Choroid plexus epithelial cell (primary cell): ENCODE measurements around the gene BACE2.

Experiments used
- DNase-seq: peaks from one replicate; pipeline ENCODE4 v3.0.0-alpha.2; 2010; ENCODE audit warnings: low read depth
- H3K4me3 ChIP-seq: 2 replicates; pipeline ENCODE4 v1.5.1; 2011; ENCODE audit warnings: low read depth, mild to moderate bottlenecking, control low read depth, low read length, moderate library complexity
- CTCF ChIP-seq: conservative IDR thresholded peaks from 2 replicates; pipeline ENCODE4 v1.5.1; 2011; ENCODE audit warnings: low read depth, mild to moderate bottlenecking, control low read depth, inconsistent platforms, low read length, moderate library complexity

BACE2 gene

GRCh38 chr21:41160036-41160435, 7.9 kb upstream of the BACE2 start:
- no peak for TF ChIP-seq CTCF
- no peak for DNase-seq
- H3K4me3 ChIP-seq, result no peak overlapping the region

DNA sequence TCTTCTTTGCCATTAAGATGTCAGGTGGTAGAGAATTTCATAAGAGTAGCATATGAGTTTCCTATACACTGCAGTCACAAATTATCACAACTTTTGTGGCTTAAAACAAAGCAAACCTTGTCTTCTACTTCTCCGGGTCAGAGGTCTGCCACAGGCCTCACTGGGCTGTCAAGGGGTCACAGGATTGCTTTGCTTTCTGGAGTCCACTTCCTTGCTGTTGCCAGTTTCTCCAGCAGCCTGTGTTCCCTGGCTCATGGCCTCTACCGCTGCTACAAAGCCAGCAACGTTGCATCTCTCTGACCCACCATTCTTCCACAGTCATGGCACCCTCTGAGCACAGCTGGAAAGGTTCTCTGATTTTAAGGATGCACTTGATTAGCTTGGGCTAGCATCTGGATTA, 6.5 kb upstream of the BACE2 start:
- TF ChIP-seq CTCF, result no peak
- DNase-seq, result no peak

GRCh38 chr21:41162096-41162495, 5.9 kb upstream of the BACE2 start:
- DNase-seq, result no peak
- H3K4me3 ChIP-seq, result no peak overlapping the region
- no peak for TF ChIP-seq CTCF

More for the DNA sequence above, 6.5 kb upstream of the BACE2 start:
- no peak overlapping the region for H3K4me3 ChIP-seq

- DNase-seq, result no peak
- no peak for TF ChIP-seq CTCF
- H3K4me3 ChIP-seq, result no peak overlapping the region
Measured at GRCh38 chr21:41163091-41163490, 4.9 kb upstream of the BACE2 start.

- no peak for DNase-seq
- TF ChIP-seq CTCF, result no peak
- no peak overlapping the region for H3K4me3 ChIP-seq
Measured at GRCh38 chr21:41164052-41164451, 3.9 kb upstream of the BACE2 start.

GRCh38 chr21:41164981-41165655, 2.8 kb upstream of the BACE2 start:
- H3K4me3 ChIP-seq, result no peak overlapping the region
- TF ChIP-seq CTCF, result no peak
- DNase-seq, result no peak

- no peak for DNase-seq
- no peak for TF ChIP-seq CTCF
- H3K4me3 ChIP-seq, result peak overlapping the region; percentile 60
Measured at GRCh38 chr21:41166884-41167283, 1.1 kb upstream of the BACE2 start.
